Right lobe of liver (tissue), 4 donors: ENCODE results near the gene STEAP1B.

Experiments
- CTCF ChIP-seq, 4 donors: fragments of 200-600 bp in 3 of 4; fragments of 450-650 bp in 1 of 4; IDR thresholded peaks; one replicate each; pipeline versions ENCODE4 v1.5.1 to v1.8.0; 2016 to 2022; ENCODE audit warnings: antibody characterized with exemption in 4 of 4, mild to moderate bottlenecking in 2 of 4
- POLR2A ChIP-seq: fragments of 450-650 bp; IDR thresholded peaks from one replicate; pipeline ENCODE4 v1.6.1; 2017; ENCODE audit warnings: antibody characterized with exemption, mild to moderate bottlenecking
- donor health status: DM: no; HTN: no; CAD: no.
- donor health status: DM: no; HTN: no; CAD: no.
- donor health status: DM: no; HTN: yes; CAD: no.

GRCh38 chr7:22400936-22401553 is 98.9 kb downstream of the STEAP1B start:
- TF ChIP-seq CTCF (IDR thresholded peaks at IDR 0.05) (no peak), POLR2A (no peak)
